GM18861 (cell line): ENCODE data around the gene SRSF1.

ENCODE experiments used
- ATAC-seq: cut with Tn5 transposase; IDR thresholded peaks from one replicate; pipeline ENCODE4 v1.9.1; 2021; ENCODE audit not compliant: unreplicated experiment

SRSF1 gene

DNA sequence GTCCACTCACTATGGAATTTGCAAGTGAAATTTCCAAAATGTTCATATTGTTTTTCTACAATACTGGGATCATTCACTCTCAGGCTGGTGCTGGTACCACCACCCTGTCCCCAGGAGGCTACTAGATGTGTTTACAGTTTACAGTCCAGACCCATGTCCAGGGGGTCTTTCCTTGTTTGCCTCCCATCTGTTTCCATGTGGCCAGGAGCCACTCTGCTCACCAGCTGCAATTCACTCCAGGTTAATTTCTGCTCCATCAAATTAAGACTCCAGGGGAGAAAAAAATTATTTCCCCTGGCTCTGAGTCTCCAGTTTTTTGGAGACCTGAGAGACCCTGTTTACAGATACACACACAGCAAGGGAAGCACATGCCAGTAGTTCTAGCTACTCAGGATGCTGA is 12.5 kb upstream of the SRSF1 start:
- no peak for ATAC-seq

DNA sequence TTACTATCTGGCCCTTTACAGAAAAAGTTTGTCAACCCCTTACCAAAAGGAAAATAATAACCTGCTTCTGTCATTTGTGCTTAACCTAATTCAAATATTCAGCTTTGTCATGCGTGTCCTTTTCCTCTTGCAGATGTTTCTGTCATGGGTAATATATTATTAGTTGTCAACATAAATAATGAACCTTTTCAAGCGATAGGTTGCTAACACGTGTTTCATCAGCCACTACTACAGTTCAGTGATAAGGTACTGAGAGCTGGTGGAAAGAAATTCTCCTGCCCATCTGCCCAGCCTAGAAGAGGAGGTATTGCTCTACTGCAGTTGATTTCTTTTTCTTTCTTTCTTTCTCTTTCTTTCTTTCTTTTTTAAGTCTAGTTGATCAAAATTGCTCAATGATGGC is 12.0 kb upstream of the SRSF1 start:
- no peak for ATAC-seq

DNA sequence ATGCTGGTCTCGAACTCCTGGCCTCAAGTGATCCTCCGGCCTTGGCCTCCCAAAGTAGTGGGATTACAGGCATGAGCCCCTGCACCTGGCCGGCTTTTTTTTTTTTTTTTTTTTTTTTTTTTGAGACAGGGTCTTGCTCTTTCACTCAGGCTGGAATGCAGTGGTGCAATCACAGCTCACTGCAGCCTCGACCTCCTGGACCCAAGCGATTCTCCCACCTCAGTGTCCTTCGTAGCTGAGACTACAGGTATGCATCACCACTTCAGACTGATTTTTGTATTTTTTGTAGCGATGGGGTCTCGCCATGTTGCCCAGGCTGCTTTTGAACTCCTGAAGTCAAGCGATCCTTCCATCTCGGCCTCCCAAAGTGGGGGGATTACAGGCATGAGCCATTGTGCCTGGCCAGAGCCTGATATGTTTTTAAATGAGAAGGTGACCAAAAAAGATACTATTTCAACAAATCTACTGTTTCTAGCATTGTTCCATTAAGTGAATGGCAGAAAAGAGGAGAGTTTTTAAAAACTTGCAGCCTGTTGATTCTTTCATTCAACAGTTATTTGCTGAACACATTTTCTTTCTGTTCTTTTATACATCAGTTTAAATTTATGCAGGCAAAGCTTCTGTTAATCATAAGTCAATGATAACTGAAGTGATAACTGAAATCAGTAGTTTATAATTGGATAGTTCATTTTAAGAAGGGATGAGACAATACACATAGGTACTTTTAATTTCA is 3.2 kb upstream of the SRSF1 start:
- ATAC-seq, result no peak

DNA sequence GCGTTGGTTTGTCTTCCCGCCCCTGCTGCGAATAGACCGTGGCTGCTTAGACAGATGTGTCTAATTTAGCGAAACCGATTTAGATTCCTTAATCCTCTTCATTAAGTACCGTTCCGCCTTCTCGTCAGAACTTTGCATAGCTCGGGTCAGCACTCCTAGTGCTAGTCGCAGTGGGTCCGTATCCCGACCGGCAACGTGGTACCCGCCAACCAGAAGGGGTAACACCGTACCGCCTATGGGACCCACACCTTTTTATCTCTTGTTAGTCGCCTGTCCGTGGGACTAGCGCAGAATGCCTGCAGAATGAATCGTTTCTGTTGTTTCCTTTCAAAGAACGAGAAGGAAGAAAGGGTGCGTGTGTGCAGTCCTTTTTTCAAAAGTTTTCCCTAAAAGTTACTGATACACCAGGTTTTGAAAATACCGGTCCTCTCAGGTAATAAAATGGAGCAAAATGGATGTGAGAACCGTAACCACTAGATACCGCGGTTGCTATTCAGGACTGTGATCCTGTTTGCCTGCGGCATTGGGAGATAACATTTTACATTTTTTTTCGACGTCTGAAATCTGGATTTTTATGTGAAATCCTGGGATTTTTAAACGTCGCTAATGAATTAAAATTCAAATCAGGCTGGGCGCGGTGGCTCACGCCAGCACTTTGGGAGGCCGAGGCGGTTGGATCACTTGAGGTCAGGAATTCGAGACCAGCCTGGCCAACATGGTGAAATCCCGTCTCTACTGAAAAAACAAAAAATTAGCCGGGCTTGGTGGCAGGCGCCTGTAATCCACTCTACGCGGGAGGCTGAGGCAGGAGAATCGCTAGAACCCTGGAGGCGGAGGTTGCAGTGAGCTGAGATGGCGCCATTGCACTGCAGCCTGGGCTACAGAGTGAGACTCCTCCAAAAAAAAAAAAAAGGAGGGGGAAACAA is 998 bp upstream of the SRSF1 start:
- ATAC-seq, result peak; percentile 19

DNA sequence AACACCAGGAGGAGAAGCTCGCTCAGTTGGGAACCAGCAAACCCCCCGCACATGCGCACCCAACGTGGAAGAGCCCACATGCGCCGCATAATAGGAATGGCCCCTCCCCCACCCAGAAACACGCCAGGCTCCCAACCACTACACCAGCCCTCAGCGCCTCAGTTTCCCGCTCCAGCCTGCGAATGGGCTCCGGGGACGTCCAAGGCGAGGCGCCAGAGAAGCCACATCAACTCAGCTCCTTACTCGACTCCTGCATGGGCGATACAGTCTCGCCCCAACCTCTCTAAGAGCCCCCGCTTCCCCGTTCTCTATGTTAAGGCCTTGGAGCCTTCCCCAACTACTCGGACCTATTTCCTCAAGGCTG is 504 bp downstream of the SRSF1 start:
- no peak for ATAC-seq

DNA sequence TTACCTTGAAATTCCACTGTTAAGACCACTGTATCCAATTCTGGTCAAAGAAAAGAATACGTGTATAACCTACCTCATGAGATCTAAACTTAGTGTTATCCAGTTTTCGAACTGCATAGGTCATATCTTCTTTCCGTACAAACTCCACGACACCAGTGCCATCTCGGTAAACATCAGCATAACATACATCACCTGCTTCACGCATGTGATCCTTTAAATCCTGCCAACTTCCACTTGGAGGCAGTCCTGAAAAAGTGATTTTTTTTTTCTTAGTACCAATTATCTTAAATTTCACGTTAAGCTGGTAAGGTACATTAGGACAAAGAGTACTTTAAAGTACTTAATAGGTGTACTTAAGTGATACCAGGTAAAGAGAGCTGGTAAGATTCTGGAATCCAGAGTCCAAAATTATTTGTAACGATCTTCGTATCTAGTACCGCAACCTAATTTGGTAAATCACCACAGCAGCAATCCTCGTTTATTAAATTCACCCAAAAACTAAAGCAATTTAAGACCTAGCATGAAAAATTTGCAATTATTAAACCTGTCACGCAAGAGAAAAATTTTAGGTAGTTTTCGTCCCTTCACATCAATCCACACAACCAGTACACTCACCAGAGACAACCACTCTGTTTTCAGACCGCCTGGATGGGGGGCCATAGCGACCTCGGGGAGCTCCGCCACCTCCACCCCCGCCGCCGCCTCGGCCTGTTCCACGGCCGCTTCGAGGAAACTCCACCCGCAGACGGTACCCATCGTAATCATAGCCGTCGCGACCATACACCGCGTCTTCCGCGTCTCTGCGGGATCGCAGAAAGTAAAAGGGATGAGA is 1.1 kb downstream of the SRSF1 start:
- no peak for ATAC-seq

DNA sequence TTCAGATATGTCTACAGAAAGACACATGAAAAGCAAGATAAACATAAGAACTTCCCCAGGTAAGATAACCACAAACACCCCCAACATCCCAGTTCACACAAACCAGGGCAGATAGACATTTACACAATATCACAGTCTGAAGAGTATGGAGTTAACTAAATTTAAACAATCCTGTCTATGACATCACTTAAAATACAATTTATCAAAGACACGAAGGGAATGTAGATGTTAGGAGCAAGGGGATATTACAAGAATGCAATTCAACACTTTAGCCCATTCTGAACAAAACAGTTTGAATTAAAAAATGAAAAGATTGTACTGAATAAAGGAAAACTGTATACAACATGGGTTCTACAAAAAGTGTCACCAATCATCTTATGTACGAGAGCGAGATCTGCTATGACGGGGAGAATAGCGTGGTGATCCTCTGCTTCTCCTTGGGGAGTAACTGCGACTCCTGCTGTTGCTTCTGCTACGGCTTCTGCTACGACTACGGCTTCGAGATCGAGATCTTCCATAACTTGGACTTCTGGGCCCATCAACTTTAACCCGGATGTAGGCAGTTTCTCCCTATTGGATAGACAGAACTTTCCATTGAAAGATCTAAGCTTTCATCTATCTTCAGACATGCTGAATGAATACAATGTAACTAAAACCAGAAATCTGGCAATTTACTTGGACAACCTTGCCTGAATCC is 1.9 kb downstream of the SRSF1 start:
- no peak for ATAC-seq

DNA sequence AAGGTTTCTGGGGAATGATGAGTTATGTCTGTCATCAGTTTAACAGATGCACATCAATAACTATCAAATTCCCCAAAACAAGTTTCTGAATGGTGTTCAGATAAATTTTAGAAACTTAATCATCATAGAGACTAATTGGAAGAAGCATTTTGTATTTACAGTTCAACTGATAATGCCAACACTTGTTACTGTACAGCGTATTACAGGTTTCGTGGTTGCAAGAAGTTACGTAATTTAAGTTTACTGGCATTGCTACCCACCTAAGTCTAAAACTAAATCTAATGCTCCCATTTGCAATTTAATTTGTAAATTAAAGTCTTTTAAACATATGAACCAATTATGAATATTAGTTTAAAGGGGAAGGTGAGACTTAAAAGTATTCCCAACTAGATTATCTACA is 3.0 kb downstream of the SRSF1 start:
- no peak for ATAC-seq

DNA sequence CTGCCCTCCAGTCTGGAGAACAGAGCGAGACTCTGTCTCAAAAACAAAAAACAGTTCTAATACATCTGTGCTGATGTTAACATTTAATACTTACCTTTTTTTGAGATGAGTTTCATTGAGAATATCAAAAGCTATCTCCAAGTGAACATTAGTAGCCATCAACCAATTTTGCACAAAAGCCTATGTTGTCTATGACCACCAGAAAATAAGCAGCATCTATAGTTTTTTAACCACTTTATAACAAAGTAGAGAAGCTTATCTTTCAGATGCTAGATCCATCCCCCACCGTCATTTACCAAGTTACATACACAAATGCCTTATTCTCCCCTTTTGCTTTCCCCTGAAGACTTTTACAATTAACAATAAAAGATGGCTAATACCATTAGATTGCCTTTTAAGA is 4.1 kb downstream of the SRSF1 start:
- ATAC-seq, result no peak

DNA sequence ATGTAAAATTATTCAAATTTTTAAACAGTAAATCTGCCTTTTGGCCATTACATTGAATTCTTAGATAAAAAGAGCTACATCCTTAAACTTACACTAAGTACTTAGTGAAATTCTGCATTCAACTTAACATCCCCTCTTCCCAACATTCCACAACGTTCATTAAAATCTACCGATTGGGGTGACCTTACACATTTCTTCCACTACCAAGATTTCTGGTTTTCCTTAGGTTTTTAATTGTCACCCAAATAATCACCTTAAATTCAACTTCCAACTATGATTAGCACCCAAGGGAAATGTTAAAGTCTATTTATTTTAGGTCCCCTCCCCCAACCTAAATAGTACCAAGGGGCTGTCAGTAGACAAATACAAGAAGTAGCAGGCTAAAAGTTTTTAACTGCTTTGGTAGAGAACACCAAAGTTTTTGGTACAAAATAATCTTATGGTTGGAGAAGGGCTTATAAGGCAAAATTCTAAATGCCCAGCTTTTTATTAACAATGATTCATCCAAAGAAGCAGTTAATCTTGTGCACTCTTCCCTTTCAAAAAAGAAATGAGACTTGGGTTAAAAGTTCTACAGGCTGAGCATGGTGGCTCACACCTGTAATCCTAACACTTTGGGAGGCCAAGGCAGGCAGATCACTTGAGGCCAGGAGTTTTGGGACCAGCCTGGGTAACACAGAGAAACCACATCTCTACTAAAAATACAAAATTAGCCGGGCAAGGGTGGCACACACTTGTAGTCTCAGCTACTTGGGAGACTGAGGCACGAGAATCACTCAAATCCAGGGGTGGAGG is 4.7 kb downstream of the SRSF1 start:
- ATAC-seq, result no peak

DNA sequence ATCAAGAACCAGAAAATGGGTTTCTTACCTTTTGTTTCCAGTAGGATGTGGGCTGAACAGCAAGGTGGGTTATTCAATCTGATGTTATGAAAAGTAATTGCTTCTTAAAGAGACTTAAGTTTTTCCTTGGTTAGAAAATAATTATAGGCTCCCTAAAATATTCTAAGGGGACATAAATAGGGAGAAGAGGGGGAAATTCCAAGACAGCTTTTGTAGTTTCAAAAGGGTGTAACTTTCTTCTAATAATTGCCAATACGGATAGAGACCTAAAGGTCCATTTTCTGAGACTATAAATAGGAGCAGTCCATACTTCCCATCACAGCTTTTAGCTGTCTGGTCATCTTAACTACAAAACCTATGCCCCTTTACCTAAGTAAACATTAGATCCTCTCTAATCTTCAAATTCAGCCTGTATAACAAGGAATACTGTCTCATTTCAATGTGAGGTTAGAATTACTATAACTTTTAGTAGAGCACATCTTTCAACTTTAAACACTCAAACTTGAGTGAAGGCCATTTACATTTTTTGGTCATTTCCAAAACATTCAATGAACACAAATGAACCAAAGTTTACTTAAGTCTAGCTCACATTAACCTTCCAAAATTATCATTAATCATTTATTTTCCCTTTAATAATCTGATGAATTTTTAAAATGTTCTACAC is 5.5 kb downstream of the SRSF1 start:
- ATAC-seq, result no peak

DNA sequence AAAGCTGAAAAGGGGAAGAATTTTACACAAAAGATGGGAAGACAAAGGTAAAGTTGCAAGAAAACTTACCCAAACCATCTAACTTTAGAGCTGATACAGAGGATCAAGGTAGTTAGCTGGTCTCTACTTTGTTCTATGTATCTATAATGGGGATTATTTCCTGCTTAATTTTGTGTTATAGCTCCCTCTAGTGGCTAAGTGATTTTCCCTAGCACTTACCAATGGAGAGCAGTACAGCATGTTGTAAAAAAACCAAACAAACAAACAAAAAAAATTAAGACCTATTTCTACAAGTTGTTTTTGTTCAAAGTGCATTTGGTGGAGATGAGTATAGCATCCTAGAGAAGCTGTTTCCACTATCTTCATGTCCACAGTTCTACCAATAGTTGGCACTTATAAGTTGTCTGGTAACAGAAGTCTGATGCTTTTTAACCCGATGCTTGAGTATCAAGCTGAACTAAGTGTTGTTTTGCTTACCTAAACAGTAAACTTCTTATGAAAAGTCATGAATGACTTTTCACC is 7.5 kb downstream of the SRSF1 start:
- no peak for ATAC-seq

DNA sequence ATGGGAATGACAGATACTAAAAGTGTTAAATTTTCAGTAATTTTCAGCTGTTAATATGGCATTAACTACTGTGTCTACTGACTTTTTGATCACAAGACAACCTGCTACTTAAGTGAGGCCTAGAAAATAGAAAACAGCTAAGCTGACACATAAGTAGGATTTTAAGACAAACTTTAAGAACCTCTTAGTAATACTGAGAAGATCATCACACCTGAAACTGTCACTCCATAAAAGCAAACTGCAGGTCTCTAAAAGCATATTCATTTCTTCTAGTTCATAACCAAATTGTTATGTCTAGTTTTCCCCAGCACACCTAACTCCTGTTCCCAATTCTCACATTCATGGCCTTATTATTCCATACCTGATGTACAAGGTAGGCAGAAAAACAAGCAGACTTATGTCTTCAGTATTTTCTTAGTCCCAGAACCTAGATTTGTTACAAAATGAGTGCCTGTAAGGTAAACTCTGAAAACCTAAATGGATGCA is 8.0 kb downstream of the SRSF1 start:
- ATAC-seq, result no peak

DNA sequence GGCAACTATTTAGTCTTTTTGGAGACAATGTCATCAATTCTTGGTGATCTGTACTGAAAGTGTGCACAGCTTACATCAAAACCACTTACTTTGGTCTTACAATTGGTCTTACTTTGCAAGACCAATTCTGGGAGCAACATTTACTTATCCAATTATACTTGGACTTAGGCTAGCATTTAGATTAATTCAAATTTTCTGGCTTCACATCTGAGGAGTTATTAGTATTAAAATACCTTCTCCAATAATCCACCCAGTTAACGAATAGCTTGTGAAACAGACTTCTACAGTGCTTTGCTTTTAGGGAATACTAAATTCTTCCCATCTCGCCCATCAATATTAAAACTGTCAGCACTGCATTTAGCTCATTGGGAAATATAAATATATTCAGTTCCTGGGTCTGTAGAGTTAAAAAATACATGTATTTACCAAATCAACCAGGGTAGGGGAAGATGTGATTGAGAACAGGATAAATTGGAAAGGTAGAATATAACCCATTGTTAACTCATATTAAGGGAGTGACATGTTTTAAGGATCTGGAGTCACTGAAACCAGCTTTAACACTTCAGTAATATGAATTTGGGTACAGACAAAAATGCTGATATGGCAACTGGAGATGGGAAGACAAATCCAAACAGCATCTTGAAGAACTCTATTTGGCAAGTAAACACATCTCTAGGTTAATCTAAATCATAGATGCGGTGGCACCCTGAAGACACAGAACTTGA is 9.8 kb downstream of the SRSF1 start:
- no peak for ATAC-seq

DNA sequence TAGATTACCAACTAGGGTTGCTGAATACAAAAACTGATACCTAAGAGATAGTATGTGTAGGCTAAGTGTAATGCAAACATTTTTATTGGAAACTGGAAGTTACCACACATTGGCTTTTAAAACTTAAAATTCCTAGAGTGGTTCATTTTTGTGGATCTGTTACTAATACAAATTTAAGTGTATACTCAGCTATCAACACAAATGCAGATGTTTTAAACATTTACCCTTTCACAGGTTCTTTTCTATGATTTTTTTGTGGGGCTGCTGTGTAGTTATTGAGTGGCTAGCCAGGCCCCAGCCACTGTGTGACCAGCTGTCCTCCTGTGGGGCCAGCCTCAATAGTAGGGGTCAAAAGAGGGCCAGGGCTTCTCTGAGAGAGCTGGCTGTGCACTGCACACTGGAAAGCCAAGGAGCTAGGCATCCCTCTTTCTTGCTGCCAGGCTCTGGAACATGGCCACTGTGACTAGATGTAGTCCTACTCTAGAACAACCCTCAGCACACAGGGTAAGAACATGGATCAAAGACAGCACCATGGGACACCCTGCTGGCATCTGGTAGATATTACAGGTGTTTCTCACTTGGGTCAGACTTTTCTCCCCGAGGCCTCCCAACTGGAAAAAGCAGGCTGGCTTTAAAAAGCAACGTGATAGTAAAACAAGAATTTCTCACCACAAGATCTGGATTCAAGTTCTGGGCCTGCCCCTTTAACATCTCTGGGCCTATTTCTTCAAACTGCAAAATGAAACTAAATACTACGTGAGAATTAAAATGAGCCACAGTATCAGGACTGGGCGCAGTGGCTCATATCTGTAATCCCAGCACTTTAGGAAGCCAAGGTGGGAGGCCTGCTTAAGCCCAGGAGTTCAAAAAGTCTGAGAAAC is 11.7 kb downstream of the SRSF1 start:
- peak; percentile 58 for ATAC-seq

DNA sequence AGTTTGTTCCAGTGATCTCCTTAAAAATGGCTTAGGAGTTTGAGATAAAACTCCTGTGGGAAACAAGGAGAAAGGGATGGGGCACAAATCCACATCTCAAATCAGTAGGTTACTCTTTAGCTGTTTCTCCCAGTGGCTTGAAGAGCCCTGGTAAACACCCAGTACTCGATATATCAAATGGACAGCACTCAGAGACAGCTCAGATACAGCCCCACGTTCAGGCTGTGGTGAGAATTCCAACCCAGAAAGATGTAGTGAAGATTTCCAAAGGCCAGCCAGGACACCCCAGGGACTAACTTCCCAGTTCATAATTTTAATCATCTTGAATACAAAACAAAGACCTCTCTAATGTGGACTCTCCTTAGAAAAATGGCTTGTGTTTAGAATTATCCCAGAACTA is 12.6 kb downstream of the SRSF1 start:
- ATAC-seq, result no peak
